A673 (cell line): ENCODE results near the gene SMOC2.

Source experiments
- EZH2 ChIP-seq: fragments of 200-600 bp; sonication (generic); IDR thresholded peaks from 2 replicates; pipeline ENCODE4 v1.6.1; 2017; ENCODE audit warnings: borderline replicate concordance, low read depth, mild to moderate bottlenecking, mixed read lengths, antibody characterized with exemption, low read length; ENCODE audit not compliant: poor library complexity, severe bottlenecking
- TF ChIP-seq, protein P1 (sequence below): fragments of 300-800, 200-600 bp; sonication (generic); conservative IDR thresholded peaks from 2 replicates; pipeline ENCODE4 v1.5.1; 2017; ENCODE audit warnings: low read depth, mild to moderate bottlenecking, antibody characterized with exemption, low read length, moderate library complexity, mixed read lengths

DNA sequence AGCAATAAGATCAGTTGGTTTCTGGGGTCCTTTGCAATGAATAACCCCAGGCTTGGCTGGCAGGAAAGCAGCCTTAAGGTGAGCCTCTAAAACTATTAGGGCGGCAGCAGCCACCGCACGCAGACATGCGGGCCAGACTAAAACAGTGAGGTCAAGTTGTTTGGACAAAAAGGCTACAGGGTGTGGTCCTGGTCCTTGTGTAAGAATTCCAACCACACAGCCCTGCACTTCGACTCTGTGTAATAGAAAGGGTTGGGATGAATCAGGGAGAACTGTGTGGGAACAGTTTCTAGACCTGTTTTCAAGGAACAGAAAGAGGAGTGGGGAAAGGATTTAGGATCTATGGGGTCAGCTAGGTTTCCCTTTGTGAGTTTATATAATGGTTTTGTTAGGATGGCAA lies 237.6 kb downstream of the SMOC2 start:
- TF ChIP-seq, protein P1, sequence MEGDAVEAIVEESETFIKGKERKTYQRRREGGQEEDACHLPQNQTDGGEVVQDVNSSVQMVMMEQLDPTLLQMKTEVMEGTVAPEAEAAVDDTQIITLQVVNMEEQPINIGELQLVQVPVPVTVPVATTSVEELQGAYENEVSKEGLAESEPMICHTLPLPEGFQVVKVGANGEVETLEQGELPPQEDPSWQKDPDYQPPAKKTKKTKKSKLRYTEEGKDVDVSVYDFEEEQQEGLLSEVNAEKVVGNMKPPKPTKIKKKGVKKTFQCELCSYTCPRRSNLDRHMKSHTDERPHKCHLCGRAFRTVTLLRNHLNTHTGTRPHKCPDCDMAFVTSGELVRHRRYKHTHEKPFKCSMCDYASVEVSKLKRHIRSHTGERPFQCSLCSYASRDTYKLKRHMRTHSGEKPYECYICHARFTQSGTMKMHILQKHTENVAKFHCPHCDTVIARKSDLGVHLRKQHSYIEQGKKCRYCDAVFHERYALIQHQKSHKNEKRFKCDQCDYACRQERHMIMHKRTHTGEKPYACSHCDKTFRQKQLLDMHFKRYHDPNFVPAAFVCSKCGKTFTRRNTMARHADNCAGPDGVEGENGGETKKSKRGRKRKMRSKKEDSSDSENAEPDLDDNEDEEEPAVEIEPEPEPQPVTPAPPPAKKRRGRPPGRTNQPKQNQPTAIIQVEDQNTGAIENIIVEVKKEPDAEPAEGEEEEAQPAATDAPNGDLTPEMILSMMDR = no peak
- no peak for TF ChIP-seq EZH2
